Measurements from ENCODE around the gene AHSP.
"Not testable (repeated sequence)": the region's sequence is repeated elsewhere in the genome, so short reads cannot be mapped to it uniquely, and the experiment has no call there.

Gene AHSP

GRCh38 chr16:31569360-31569717 is 41.6 kb downstream of the AHSP start:
- Histone ChIP-seq H3K27me3 (ENCODE audit: insufficient read depth, low read length, poor library complexity, severe bottlenecking) (no peaks in the 10 kb centered on the region), H2AFZ (ENCODE audit: low read length) (no peak overlapping the region), H3K9me2 (replicated peaks; ENCODE audit: low read depth, low read length) (no peaks in the 10 kb centered on the region), H3F3A (ENCODE audit: low read depth) (no peaks in the 10 kb centered on the region), H3K79me2 (ENCODE audit: insufficient read depth, low read length) (no peaks in the 10 kb centered on the region), H3K4me1 (ENCODE audit: insufficient read depth, low read length, poor library complexity, severe bottlenecking) (peaks cover 9% of the 10 kb centered on the region), H3K9me3 (ENCODE audit: insufficient read depth, low read depth, low read length) (peaks cover 3% of the 10 kb centered on the region), H3K4me2 (ENCODE audit: low read depth, low read length, poor library complexity, severe bottlenecking) (no peak overlapping the region), H3K36me3 (ENCODE audit: insufficient read depth, low read length) (no peaks in the 10 kb centered on the region), H3K9ac (ENCODE audit: low read depth, low read length, poor library complexity, severe bottlenecking) (no peak overlapping the region), H3K4me3 (ENCODE audit: low read length, poor library complexity, severe bottlenecking) (no peak overlapping the region), H4K20me1 (ENCODE audit: insufficient read depth, low read length, poor library complexity, severe bottlenecking) (no peaks in the 10 kb centered on the region)
- TF ChIP-seq, protein P1, sequence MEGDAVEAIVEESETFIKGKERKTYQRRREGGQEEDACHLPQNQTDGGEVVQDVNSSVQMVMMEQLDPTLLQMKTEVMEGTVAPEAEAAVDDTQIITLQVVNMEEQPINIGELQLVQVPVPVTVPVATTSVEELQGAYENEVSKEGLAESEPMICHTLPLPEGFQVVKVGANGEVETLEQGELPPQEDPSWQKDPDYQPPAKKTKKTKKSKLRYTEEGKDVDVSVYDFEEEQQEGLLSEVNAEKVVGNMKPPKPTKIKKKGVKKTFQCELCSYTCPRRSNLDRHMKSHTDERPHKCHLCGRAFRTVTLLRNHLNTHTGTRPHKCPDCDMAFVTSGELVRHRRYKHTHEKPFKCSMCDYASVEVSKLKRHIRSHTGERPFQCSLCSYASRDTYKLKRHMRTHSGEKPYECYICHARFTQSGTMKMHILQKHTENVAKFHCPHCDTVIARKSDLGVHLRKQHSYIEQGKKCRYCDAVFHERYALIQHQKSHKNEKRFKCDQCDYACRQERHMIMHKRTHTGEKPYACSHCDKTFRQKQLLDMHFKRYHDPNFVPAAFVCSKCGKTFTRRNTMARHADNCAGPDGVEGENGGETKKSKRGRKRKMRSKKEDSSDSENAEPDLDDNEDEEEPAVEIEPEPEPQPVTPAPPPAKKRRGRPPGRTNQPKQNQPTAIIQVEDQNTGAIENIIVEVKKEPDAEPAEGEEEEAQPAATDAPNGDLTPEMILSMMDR (conservative IDR thresholded peaks at IDR 0.05; ENCODE audit: low read length) = no peak
- no peak for TF ChIP-seq EZH2phosphoT487 (IDR thresholded peaks at IDR 0.05; ENCODE audit: borderline replicate concordance)

DNA sequence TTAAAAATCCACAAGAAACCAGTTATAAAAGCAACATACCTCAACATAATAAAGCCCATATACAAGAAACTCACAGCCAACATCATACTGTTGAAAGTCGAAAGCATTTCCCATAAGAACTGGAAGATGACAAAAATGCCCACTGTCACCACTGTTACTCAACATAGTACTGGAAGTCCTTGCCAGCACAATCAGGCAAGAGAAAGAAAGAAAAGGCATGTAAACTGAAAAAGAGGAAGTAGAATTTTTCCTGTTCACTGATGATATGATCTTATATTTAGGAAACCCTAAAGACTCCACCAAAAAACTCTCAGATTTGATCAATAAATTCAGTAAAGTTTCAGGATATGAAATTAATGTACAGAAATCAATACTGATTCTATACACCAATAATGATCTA is 45.1 kb downstream of the AHSP start:
- Histone ChIP-seq H4K20me1 (ENCODE audit: insufficient read depth, low read length, poor library complexity, severe bottlenecking) (no peaks in the 10 kb centered on the region), H3K9ac (ENCODE audit: low read depth, low read length, poor library complexity, severe bottlenecking) (no peak overlapping the region), H3K4me2 (ENCODE audit: low read depth, low read length, poor library complexity, severe bottlenecking) (no peak overlapping the region), H3K4me3 (ENCODE audit: low read length, poor library complexity, severe bottlenecking) (no peak overlapping the region), H3K9me2 (replicated peaks; ENCODE audit: low read depth, low read length) (no peaks in the 10 kb centered on the region), H3K27me3 (ENCODE audit: insufficient read depth, low read length, poor library complexity, severe bottlenecking) (no peaks in the 10 kb centered on the region), H3K79me2 (ENCODE audit: insufficient read depth, low read length) (no peaks in the 10 kb centered on the region), H3K4me1 (ENCODE audit: insufficient read depth, low read length, poor library complexity, severe bottlenecking) (peaks cover 3% of the 10 kb centered on the region), H3F3A (ENCODE audit: low read depth) (no peaks in the 10 kb centered on the region), H3K36me3 (ENCODE audit: insufficient read depth, low read length) (no peaks in the 10 kb centered on the region), H3K9me3 (ENCODE audit: insufficient read depth, low read depth, low read length) (peaks cover 13% of the 10 kb centered on the region), H2AFZ (ENCODE audit: low read length) (no peak overlapping the region)
- TF ChIP-seq EZH2phosphoT487 (IDR thresholded peaks at IDR 0.05; ENCODE audit: borderline replicate concordance) = no peak
- TF ChIP-seq, protein P1 (conservative IDR thresholded peaks at IDR 0.05; ENCODE audit: low read length) = no peak

DNA sequence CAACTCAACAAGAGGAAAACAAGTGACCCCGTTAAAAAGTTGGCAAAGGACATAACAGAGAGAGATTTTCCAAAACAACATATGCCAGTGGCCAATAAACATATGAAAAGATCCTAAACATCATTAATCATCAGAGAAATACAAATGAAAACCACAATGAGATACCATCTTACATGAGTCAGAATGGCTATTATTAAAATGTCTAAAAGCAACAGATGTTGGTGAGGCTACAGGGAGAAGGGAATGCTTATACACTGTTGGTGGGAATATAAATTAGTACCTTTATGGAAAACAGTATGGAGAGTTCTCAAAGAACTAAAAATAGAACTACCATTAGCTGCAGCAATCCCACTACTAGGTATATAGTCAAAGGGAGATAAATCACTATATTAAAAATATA is 46.5 kb downstream of the AHSP start:
- H3F3A ChIP-seq (ENCODE audit: low read depth); H3K27me3 ChIP-seq (ENCODE audit: insufficient read depth, low read length, poor library complexity, severe bottlenecking); H3K9me2 ChIP-seq (replicated peaks; ENCODE audit: low read depth, low read length); H3K4me2 ChIP-seq (ENCODE audit: low read depth, low read length, poor library complexity, severe bottlenecking); H3K36me3 ChIP-seq (ENCODE audit: insufficient read depth, low read length); H3K79me2 ChIP-seq (ENCODE audit: insufficient read depth, low read length); H3K9ac ChIP-seq (ENCODE audit: low read depth, low read length, poor library complexity, severe bottlenecking); H2AFZ ChIP-seq (ENCODE audit: low read length); H3K4me1 ChIP-seq (ENCODE audit: insufficient read depth, low read length, poor library complexity, severe bottlenecking); H4K20me1 ChIP-seq (ENCODE audit: insufficient read depth, low read length, poor library complexity, severe bottlenecking); H3K4me3 ChIP-seq (ENCODE audit: low read length, poor library complexity, severe bottlenecking): not testable (repeated sequence)
- H3K9me3 ChIP-seq (ENCODE audit: insufficient read depth, low read depth, low read length) = peaks cover 17% of the 10 kb centered on the region

GRCh38 chr16:31577411-31577810 is 49.7 kb downstream of the AHSP start:
- Histone ChIP-seq H3K4me3 (ENCODE audit: low read length, poor library complexity, severe bottlenecking) (no peak overlapping the region), H3K79me2 (ENCODE audit: insufficient read depth, low read length) (no peaks in the 10 kb centered on the region), H3K9me3 (ENCODE audit: insufficient read depth, low read depth, low read length) (peaks cover 14% of the 10 kb centered on the region; the same call in 1 of the 2 replicates), H4K20me1 (ENCODE audit: insufficient read depth, low read length, poor library complexity, severe bottlenecking) (no peaks in the 10 kb centered on the region), H3K4me1 (ENCODE audit: insufficient read depth, low read length, poor library complexity, severe bottlenecking) (peaks cover 3% of the 10 kb centered on the region), H3K9ac (ENCODE audit: low read depth, low read length, poor library complexity, severe bottlenecking) (no peak overlapping the region), H3K27me3 (ENCODE audit: insufficient read depth, low read length, poor library complexity, severe bottlenecking) (no peaks in the 10 kb centered on the region), H3K9me2 (replicated peaks; ENCODE audit: low read depth, low read length) (no peaks in the 10 kb centered on the region), H3K36me3 (ENCODE audit: insufficient read depth, low read length) (no peaks in the 10 kb centered on the region), H3K4me2 (ENCODE audit: low read depth, low read length, poor library complexity, severe bottlenecking) (no peak overlapping the region), H2AFZ (ENCODE audit: low read length) (no peak overlapping the region), H3F3A (ENCODE audit: low read depth) (no peaks in the 10 kb centered on the region)
- TF ChIP-seq, protein P1 (conservative IDR thresholded peaks at IDR 0.05; ENCODE audit: low read length) = no peak
